ENCODE measurements around the gene C22orf42. TPM values are rescaled to one million over a fixed set of nuclear protein-coding genes. Genes with fewer than 3 reads are reported as not detected.

The C22orf42 gene
- total RNA-seq (not detected), polyA plus RNA-seq (not detected)
- long read RNA-seq, donor 1: 0 reads
- long read RNA-seq, donor 2: 0 reads

DNA sequence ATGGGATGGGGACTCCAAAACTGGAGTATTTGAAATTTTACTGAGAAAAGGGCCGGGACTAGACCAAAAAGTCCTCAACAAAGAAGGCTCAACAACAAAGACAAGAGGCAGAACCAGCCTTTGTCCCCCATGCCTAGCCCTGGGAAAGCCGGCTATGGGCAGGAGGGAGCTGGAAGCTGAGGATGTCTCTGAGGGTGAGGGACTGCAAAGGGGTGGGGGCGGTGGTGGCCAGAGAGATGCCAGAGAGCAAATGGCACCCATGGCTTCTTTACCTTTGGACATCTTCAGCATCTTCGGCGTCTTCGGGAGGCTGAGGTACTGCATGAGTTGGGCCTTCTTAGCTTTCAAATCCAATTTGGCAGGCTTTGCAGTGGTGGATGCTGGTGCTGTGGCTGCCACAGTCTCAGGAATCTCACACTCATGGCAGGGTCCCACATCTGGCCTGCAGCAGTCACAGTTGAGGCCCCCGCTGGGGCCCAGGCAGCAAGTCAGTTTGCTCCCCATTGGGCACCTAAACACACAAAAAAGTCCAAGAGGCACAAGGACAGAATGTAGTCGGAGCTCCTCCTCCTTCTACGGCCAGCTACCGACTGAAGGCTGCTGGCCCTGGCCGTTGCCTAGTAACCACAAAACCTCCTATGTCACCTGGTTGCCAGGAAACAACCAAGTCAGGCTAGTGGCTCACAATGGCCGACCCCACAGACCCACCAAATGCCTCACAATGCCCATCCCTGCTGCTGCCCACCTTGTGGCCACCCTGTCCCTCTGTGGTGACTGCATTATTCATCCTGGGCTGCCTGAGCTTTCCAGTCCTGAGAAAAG lies at the start of gene C22orf42:
TSS of gene C22orf42 (minus strand) at position 592 of the 822 bp plus-strand sequence. CDS start at position 504, 88 bp downstream.
- Histone ChIP-seq H3K27ac (no peak within 1 kb of the TSS), H3K4me3 (no peak within 1 kb of the TSS), H3K4me1 (no peaks in the 10 kb centered on the region), H3K9me3 (no peaks in the 10 kb centered on the region), H3K36me3 (no peaks in the 10 kb centered on the region), H3K27me3 (replicated peaks in 1 of 7) (peaks cover 0 to 21% (median 0%) of the 10 kb centered on the region in 7 donors)
- 62 to 88% (median 81%) methylated on average over 10 to 12 of the region's 12 CpGs for WGBS, 5 donors
- TF ChIP-seq, protein P1, sequence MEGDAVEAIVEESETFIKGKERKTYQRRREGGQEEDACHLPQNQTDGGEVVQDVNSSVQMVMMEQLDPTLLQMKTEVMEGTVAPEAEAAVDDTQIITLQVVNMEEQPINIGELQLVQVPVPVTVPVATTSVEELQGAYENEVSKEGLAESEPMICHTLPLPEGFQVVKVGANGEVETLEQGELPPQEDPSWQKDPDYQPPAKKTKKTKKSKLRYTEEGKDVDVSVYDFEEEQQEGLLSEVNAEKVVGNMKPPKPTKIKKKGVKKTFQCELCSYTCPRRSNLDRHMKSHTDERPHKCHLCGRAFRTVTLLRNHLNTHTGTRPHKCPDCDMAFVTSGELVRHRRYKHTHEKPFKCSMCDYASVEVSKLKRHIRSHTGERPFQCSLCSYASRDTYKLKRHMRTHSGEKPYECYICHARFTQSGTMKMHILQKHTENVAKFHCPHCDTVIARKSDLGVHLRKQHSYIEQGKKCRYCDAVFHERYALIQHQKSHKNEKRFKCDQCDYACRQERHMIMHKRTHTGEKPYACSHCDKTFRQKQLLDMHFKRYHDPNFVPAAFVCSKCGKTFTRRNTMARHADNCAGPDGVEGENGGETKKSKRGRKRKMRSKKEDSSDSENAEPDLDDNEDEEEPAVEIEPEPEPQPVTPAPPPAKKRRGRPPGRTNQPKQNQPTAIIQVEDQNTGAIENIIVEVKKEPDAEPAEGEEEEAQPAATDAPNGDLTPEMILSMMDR (IDR thresholded peaks at IDR 0.05 in 8 of 11, conservative IDR thresholded peaks at IDR 0.05 in 3 of 11): no peak
- TF ChIP-seq POLR2A (IDR thresholded peaks at IDR 0.05): no peak
- no peak for TF ChIP-seq POLR2AphosphoS5 (IDR thresholded peaks at IDR 0.05)
- DNase-seq: no peak
- intact Hi-C loops (cut with DNase I; ENCODE audit: low total_unique reads): no loop called here

DNA sequence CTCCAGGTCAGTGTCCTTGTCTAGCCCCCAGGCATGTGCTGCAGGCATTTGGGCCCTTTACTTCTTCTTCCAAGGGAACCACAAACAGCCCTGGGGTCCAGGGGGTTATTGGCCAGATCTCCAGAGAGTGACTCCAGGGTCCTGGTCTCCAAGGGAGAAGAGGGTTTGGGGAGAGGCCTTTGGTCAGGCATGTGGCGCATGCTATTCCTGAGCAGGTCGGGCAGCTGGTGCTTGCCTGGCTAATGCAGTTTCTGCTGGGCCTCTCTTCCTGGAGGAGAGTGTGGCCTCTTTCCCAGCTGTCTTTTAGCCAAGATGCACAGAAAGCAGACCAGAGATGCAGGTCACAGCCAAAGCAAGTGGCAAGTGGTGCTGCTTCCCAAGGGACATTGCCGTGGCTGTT lies 49.6 kb upstream of the C22orf42 start:
- no peak for DNase-seq
- Histone ChIP-seq H3K27ac (no peak overlapping the region), H3K36me3 (no peaks in the 10 kb centered on the region), H3K4me1 (peaks cover 0 to 23% (median 6%) of the 10 kb centered on the region in 6 donors), H3K9me3 (no peaks in the 10 kb centered on the region), H3K4me3 (no peak overlapping the region), H3K27me3 (replicated peaks in 1 of 7) (peaks cover 0 to 51% (median 11%) of the 10 kb centered on the region in 7 donors)
- no peak for TF ChIP-seq POLR2A (IDR thresholded peaks at IDR 0.05)
- TF ChIP-seq, protein P1 (IDR thresholded peaks at IDR 0.05 in 8 of 11, conservative IDR thresholded peaks at IDR 0.05 in 3 of 11): no peak
- TF ChIP-seq POLR2AphosphoS5 (IDR thresholded peaks at IDR 0.05): no peak
- WGBS, 5 donors: 60 to 95% (median 93%) methylated on average over 1 to 3 of the region's 3 CpGs
- intact Hi-C loops (cut with DNase I; ENCODE audit: low total_unique reads): no loop called here

- DNase-seq: no peak
- WGBS, 5 donors: 69 to 92% (median 83%) methylated on average over 4 of the region's 4 CpGs
- intact Hi-C loops (cut with DNase I; ENCODE audit: low total_unique reads): no loop called here
- Histone ChIP-seq H3K4me1 (peaks cover under 1 to 30% (median 11%) of the 10 kb centered on the region in 6 donors), H3K27me3 (replicated peaks in 1 of 7) (peaks cover 0 to 58% (median 16%) of the 10 kb centered on the region in 7 donors), H3K36me3 (no peaks in the 10 kb centered on the region), H3K4me3 (no peak overlapping the region), H3K9me3 (no peaks in the 10 kb centered on the region), H3K27ac (no peak overlapping the region)
- TF ChIP-seq, protein P1 (IDR thresholded peaks at IDR 0.05 in 8 of 11, conservative IDR thresholded peaks at IDR 0.05 in 3 of 11): no peak
- TF ChIP-seq POLR2AphosphoS5 (IDR thresholded peaks at IDR 0.05) (no peak), POLR2A (IDR thresholded peaks at IDR 0.05) (no peak)
These were observed 48.9 kb upstream of the C22orf42 start for GRCh38 chr22:32207971-32208480.

Data from spleen (tissue), 13 donors.